Renal cortex interstitium (tissue), 15 donors: ENCODE measurements around the gene MATN3. TPM values are rescaled to one million over a fixed set of nuclear protein-coding genes. Genes with fewer than 3 reads are reported as not detected.
A peak's percentile ranks its signal among the peaks of the same experiment; 100 is the strongest.

Source experiments
- DNase-seq, 11 donors: peaks; one replicate each; pipeline ENCODE4 v3.0.0-alpha.2; 2013; ENCODE audit warnings: low read depth in 9 of 11, low spot score in 4 of 11; ENCODE audit errors: extremely low read depth in 1 of 11
- long read RNA-seq, 16 experiments: transcript quantifications; one replicate each; lab custom pipeline, GENCODE V29; 2026
- polyA plus RNA-seq, 3 donors: library from polyadenylated mRNA; unstranded; fragments of 120-200 nt; gene quantifications; one replicate each; pipeline ENCODE4 v1.2.1, GENCODE V29; 2013; ENCODE audit not compliant: insufficient read length in 3 of 3

The MATN3 gene, protein sequence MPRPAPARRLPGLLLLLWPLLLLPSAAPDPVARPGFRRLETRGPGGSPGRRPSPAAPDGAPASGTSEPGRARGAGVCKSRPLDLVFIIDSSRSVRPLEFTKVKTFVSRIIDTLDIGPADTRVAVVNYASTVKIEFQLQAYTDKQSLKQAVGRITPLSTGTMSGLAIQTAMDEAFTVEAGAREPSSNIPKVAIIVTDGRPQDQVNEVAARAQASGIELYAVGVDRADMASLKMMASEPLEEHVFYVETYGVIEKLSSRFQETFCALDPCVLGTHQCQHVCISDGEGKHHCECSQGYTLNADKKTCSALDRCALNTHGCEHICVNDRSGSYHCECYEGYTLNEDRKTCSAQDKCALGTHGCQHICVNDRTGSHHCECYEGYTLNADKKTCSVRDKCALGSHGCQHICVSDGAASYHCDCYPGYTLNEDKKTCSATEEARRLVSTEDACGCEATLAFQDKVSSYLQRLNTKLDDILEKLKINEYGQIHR
- 1 to 10 TPM; 3.0 to 4.3 (median 3.5) TPM for polyA plus RNA-seq
- long read RNA-seq, donor 1, partial matches to known transcripts = 0 of 1 reads
- long read RNA-seq, donor 1, other reads (novel, unspliced or antisense) = 0 of 1 reads
- long read RNA-seq, donor 2, partial matches to known transcripts = 0 of 1 reads
- long read RNA-seq, donor 2, other reads (novel, unspliced or antisense) = 0 of 1 reads
- long read RNA-seq, donor 3, partial matches to known transcripts = 0 of 1 reads
- long read RNA-seq, donor 3, other reads (novel, unspliced or antisense) = 0 of 1 reads
- long read RNA-seq, donor 4, partial matches to known transcripts = 0 of 1 reads
- long read RNA-seq, donor 4, other reads (novel, unspliced or antisense) = 0 of 1 reads
- long read RNA-seq, donor 5 = 0 reads
- long read RNA-seq, donor 6, partial matches to known transcripts = 0 of 3 reads
- long read RNA-seq, donor 6, other reads (novel, unspliced or antisense) = 0 of 3 reads
- long read RNA-seq, donor 7 = 0 reads
- long read RNA-seq, donor 8, partial matches to known transcripts = 0 of 2 reads
- long read RNA-seq, donor 8, other reads (novel, unspliced or antisense) = 0 of 2 reads
- long read RNA-seq, donor 9, partial matches to known transcripts = 0 of 1 reads
- long read RNA-seq, donor 9, other reads (novel, unspliced or antisense) = 0 of 1 reads
- long read RNA-seq, donor 10, partial matches to known transcripts = 0 of 4 reads
- long read RNA-seq, donor 10, other reads (novel, unspliced or antisense) = 0 of 4 reads
- long read RNA-seq, donor 11, partial matches to known transcripts = 0 of 1 reads
- long read RNA-seq, donor 11, other reads (novel, unspliced or antisense) = 0 of 1 reads
- long read RNA-seq, donor 12 = 0 reads
- long read RNA-seq, donor 13, partial matches to known transcripts = 0 of 2 reads
- long read RNA-seq, donor 13, other reads (novel, unspliced or antisense) = 0 of 2 reads
- long read RNA-seq, donor 14, partial matches to known transcripts = 0 of 1 reads
- long read RNA-seq, donor 14, other reads (novel, unspliced or antisense) = 0 of 1 reads
- long read RNA-seq, donor 15 = 0 reads
- long read RNA-seq, donor 16, partial matches to known transcripts = 0 of 8 reads
- long read RNA-seq, donor 16, other reads (novel, unspliced or antisense) = 6 of 8 reads

- DNase-seq = no peak
Measured at GRCh38 chr2:20012282-20013125, at the start of gene MATN3. TSS of gene MATN3 (minus strand) at chr2:20012668. CDS start at chr2:20012631, 37 bp downstream.

DNA sequence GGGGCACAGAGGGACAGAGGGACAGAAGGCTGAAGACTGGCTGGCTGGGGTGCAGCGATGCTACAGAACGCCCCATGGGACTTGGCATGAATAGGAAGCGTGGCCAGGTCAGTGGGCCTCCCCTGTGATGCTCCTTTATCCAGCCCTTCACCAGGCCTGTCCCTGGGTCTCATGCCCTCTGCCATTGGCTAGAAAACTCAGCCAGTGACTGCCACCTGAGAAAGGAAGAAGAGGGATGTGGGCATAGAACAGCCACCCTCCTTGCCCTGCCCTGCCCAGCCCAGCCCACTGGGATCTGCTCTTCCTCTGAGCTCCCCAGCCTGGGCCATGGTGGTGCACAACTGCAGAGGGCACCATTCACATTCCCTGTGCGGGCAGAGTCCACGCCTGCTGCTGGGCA is 49.5 kb upstream of the MATN3 start:
- no peak for DNase-seq

DNA sequence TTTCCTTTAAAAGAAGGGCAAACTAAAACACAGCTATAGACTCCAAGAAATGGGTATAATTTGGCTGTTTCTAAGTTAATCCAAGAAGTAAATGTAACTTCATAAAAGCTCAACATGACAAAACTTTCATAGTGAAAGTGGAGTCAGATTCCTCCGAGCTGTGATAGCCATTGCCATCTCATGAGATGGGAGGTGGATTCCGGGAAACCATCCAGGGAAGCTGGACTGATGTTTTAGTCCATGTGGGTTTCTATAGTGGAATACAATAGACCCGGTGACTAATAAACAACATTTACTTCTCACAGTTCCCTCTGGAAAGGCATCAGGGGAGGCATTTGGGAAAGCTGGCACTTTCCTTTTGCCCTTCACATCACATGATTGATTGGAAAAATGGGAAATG is 49.0 kb upstream of the MATN3 start:
- DNase-seq = no peak

- DNase-seq = no peak
Measured at GRCh38 chr2:20060106-20060505, 47.6 kb upstream of the MATN3 start.

GRCh38 chr2:20057268-20057667 is 44.8 kb upstream of the MATN3 start:
- DNase-seq = no peak

DNA sequence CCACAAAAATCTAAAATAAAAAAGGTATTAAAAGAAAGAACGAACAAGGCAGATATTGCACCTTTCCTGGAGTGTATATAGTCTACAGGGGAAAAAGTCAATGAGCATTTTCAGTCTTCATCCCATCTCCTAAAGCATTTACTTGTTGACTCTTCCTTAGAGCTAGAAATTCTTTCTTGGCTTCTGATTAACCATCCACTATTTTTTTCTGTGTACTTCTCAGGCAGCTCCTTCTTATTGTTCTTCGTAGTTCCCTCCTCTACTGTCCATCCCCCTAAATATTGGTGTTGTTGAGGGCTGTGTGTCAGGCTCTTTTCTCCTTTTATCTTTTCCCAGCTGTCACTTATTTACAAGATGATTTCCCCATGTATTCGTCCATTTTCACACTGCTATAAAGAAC is 42.5 kb upstream of the MATN3 start:
- DNase-seq = no peak

GRCh38 chr2:20054119-20054518 is 41.7 kb upstream of the MATN3 start:
- DNase-seq = no peak

GRCh38 chr2:20052861-20053281 is 40.4 kb upstream of the MATN3 start:
- DNase-seq = peak in 3 of 11 donors; percentile 42 to 61 (median 57)

DNA sequence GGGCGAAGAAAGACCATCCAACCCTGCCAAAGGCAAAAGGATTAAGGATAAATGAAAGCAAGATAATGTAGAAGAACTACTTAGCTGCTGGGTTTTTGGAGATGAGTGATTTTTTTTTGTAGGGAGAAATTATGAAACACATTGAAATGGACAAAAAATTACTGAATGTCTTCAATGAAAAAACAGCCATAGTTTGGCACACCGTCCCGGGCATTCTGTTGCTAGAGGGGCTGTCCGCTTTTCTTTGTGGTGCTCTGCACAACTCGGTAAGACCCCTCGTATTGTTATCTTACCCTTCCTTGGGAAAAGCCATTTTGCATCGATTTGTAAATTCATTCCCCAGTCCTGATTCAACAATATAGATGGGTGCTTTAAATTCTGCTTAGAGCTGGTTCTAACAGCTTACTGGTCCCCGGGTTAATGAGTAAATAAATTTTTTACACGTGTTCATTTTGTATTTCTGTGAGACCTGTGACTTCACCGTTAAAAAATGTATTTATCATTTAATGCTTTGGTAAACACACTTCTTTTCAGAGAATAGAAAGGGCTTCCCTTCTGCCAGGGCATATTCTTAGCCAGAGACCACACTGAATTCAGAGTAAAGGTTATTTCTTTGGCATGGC is 39.9 kb upstream of the MATN3 start:
- DNase-seq = peak in 2 of 11 donors; percentile 35 to 43

DNA sequence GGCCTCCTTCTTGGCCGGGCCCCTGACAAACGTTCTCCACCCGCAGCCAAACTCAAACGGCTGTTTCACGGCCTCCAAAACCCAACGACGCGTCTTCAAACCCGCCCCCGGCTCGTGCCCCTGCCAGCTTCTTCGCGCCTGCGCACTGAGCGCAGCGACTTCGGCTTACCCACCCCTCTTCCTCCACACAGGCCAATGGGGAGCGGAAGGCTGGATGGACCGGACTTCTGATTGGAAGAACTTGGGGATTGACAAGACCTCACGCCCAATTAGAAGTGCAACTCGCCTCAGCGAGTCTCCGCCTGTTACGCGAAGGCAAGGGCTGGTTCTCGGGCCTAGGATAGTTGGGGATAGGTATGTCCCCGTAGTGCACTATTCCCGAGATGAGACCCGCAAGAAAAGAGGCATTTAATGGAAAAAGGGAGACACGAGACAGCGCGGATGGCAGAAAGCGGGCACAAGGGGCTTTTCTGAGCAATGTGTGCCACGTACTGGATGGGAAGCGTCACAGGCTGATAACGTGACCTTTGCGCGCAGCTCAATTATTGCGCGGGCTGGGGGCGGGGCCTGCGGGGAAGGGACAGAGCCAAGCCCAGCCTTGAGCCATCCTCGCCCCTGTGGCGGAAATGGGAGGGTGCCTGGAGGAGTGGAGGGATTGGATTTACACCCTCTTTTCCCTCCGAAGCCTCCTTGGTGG is 39.2 kb upstream of the MATN3 start, which contains the start of gene LAPTM4A:
TSS of gene LAPTM4A (minus strand) at position 97 of the 697 bp plus-strand sequence. CDS start 108 bp downstream, outside the sequence.
- DNase-seq = peak; percentile 99 to 100 (median 100)

DNA sequence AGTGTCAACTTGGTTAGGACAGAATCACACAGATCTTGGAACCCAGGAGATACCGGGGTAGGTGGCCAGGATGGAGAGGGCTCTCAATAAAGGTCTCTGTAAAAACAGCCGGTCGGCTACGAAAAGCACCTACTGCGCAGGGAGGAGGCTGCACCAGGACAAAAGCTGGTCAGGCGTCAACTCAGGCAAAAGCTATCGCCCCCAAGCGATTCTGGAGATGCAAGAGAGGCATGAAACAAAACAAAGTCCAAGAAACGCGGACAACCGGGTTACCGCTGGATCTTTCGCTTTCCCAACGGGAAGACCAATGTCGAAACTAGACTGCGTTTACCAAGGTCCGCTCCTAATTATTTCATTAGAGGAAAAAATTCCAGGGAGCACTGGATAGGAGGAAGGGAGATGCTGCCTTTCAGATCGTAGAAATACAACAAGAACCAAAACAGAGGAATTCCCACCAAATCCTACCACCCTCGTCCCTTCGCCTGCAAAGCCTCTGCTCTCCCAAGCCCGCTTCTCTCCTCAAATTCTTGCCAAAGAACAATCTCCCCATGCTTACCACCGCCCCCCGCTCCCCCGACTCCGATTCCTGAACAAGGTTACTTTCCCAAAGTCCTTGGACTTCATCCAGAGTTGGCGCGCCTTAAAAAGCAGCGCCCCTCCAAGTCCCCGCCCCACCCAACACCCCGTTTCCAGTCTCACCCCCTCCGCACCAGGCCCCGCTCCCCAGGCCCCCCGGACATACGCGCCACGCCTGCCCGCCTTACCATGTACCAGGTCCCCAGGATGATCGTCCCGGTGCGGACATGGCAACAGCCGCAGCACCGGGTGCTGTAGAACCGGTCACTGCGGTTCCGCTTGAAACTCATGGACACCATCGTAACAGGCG is 38.4 kb upstream of the MATN3 start:
- DNase-seq = peak in 3 of 11 donors; percentile 51 to 56 (median 56)

- DNase-seq = peak in 4 of 11 donors; percentile 52 to 67 (median 53)
Measured at GRCh38 chr2:20050104-20050645, 37.7 kb upstream of the MATN3 start.

GRCh38 chr2:20049637-20050036 is 37.2 kb upstream of the MATN3 start:
- DNase-seq = no peak

- no peak for DNase-seq
Measured at GRCh38 chr2:20048488-20049448, 36.3 kb upstream of the MATN3 start.
